ENCODE results near the gene PREPL.

- TF ChIP-seq, protein P1, sequence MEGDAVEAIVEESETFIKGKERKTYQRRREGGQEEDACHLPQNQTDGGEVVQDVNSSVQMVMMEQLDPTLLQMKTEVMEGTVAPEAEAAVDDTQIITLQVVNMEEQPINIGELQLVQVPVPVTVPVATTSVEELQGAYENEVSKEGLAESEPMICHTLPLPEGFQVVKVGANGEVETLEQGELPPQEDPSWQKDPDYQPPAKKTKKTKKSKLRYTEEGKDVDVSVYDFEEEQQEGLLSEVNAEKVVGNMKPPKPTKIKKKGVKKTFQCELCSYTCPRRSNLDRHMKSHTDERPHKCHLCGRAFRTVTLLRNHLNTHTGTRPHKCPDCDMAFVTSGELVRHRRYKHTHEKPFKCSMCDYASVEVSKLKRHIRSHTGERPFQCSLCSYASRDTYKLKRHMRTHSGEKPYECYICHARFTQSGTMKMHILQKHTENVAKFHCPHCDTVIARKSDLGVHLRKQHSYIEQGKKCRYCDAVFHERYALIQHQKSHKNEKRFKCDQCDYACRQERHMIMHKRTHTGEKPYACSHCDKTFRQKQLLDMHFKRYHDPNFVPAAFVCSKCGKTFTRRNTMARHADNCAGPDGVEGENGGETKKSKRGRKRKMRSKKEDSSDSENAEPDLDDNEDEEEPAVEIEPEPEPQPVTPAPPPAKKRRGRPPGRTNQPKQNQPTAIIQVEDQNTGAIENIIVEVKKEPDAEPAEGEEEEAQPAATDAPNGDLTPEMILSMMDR (conservative IDR thresholded peaks at IDR 0.05; ENCODE audit: low read depth in 2 of 2), result no peak
- TF ChIP-seq EZH2 (IDR thresholded peaks at IDR 0.05; ENCODE audit: low read depth, unreplicated experiment), result no peak
- no peak for TF ChIP-seq POLR2AphosphoS5 (IDR thresholded peaks at IDR 0.05; ENCODE audit: low read depth)
- no peak for TF ChIP-seq CREB1 (CRISPR knock-in tag; IDR thresholded peaks at IDR 0.05; ENCODE audit: low read depth)
- no peak for TF ChIP-seq EZH2phosphoT487 (IDR thresholded peaks at IDR 0.05; ENCODE audit: unreplicated experiment)
- TF ChIP-seq, protein P2, sequence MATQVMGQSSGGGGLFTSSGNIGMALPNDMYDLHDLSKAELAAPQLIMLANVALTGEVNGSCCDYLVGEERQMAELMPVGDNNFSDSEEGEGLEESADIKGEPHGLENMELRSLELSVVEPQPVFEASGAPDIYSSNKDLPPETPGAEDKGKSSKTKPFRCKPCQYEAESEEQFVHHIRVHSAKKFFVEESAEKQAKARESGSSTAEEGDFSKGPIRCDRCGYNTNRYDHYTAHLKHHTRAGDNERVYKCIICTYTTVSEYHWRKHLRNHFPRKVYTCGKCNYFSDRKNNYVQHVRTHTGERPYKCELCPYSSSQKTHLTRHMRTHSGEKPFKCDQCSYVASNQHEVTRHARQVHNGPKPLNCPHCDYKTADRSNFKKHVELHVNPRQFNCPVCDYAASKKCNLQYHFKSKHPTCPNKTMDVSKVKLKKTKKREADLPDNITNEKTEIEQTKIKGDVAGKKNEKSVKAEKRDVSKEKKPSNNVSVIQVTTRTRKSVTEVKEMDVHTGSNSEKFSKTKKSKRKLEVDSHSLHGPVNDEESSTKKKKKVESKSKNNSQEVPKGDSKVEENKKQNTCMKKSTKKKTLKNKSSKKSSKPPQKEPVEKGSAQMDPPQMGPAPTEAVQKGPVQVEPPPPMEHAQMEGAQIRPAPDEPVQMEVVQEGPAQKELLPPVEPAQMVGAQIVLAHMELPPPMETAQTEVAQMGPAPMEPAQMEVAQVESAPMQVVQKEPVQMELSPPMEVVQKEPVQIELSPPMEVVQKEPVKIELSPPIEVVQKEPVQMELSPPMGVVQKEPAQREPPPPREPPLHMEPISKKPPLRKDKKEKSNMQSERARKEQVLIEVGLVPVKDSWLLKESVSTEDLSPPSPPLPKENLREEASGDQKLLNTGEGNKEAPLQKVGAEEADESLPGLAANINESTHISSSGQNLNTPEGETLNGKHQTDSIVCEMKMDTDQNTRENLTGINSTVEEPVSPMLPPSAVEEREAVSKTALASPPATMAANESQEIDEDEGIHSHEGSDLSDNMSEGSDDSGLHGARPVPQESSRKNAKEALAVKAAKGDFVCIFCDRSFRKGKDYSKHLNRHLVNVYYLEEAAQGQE (IDR thresholded peaks at IDR 0.05; ENCODE audit: unreplicated experiment), result no peak
- TF ChIP-seq JUNB (IDR thresholded peaks at IDR 0.05; ENCODE audit: unreplicated experiment), result no peak
- TF ChIP-seq, protein P3, sequence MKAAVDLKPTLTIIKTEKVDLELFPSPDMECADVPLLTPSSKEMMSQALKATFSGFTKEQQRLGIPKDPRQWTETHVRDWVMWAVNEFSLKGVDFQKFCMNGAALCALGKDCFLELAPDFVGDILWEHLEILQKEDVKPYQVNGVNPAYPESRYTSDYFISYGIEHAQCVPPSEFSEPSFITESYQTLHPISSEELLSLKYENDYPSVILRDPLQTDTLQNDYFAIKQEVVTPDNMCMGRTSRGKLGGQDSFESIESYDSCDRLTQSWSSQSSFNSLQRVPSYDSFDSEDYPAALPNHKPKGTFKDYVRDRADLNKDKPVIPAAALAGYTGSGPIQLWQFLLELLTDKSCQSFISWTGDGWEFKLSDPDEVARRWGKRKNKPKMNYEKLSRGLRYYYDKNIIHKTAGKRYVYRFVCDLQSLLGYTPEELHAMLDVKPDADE (IDR thresholded peaks at IDR 0.05), result no peak
- no peak for TF ChIP-seq STAT1 (IDR thresholded peaks at IDR 0.05; ENCODE audit: unreplicated experiment)
- no peak for TF ChIP-seq ZNF114 (CRISPR knock-in tag; IDR thresholded peaks at IDR 0.05)
- no peak for TF ChIP-seq ZNF331 (CRISPR knock-in tag; IDR thresholded peaks at IDR 0.05; ENCODE audit: low read depth)
Observed at GRCh38 chr2:44285174-44285573, 76.1 kb downstream of the PREPL start.
